Mesenchymal stem cell (in vitro differentiated cells and primary cell): ENCODE data around the gene DOCK3.
"Not testable (repeated sequence)": the region's sequence is repeated elsewhere in the genome, so short reads cannot be mapped to it uniquely, and the experiment has no call there.

Experiments
- DNase-seq: peaks from one replicate; pipeline ENCODE4 v3.0.0-alpha.2; 2013
- H2AFZ ChIP-seq: one replicate; pipeline ENCODE4 v1.6.1; 2013; ENCODE audit warnings: low read depth, mild to moderate bottlenecking, control low read depth, inconsistent platforms, low read length, moderate library complexity
- H2AK5ac ChIP-seq: 2 replicates; pipeline ENCODE4 v1.6.1; 2013; ENCODE audit warnings: low read length, moderate library complexity, mild to moderate bottlenecking, inconsistent platforms; ENCODE audit not compliant: severe bottlenecking
- H2BK120ac ChIP-seq: one replicate; pipeline ENCODE4 v1.6.1; 2013; ENCODE audit warnings: low read depth, mild to moderate bottlenecking, inconsistent platforms, low read length, moderate library complexity
- H2BK12ac ChIP-seq, 2 experiments: one replicate each; pipeline ENCODE4 v1.6.1; 2013; ENCODE audit warnings: inconsistent platforms in 2 of 2, low read length in 2 of 2, mild to moderate bottlenecking in 2 of 2, moderate library complexity in 2 of 2, control low read depth in 1 of 2
- H2BK15ac ChIP-seq: one replicate; pipeline ENCODE4 v1.6.1; 2013; ENCODE audit warnings: mild to moderate bottlenecking, low read depth, inconsistent platforms; ENCODE audit not compliant: poor library complexity, severe bottlenecking
- H2BK5ac ChIP-seq: 2 replicates; pipeline ENCODE4 v1.6.1; 2013; ENCODE audit warnings: low read depth, mild to moderate bottlenecking, low read length, control low read depth, inconsistent platforms; ENCODE audit not compliant: poor library complexity, severe bottlenecking
- H3K14ac ChIP-seq, 2 experiments: one replicate each; pipeline ENCODE4 v1.6.1; 2013; ENCODE audit warnings: inconsistent platforms in 2 of 2, low read length in 2 of 2, control low read depth in 1 of 2, mild to moderate bottlenecking in 1 of 2, moderate library complexity in 1 of 2
- H3K18ac ChIP-seq, 2 experiments: one replicate each; pipeline ENCODE4 v1.6.1; 2013; ENCODE audit warnings: inconsistent platforms in 2 of 2, low read length in 2 of 2, control low read depth in 1 of 2, low read depth in 1 of 2, mild to moderate bottlenecking in 1 of 2
- H3K23ac ChIP-seq, 2 experiments: one replicate each; pipeline ENCODE4 v1.6.1; 2013; ENCODE audit warnings: inconsistent platforms in 2 of 2, low read length in 2 of 2, mild to moderate bottlenecking in 2 of 2, moderate library complexity in 2 of 2, control low read depth in 1 of 2
- H3K27ac ChIP-seq: 2 replicates; pipeline ENCODE4 v1.5.1; 2013; ENCODE audit warnings: mild to moderate bottlenecking, moderate library complexity, low read length, control low read depth, inconsistent platforms; ENCODE audit not compliant: poor library complexity, severe bottlenecking
- H3K27me3 ChIP-seq, 2 experiments: 2 replicates each; pipeline versions ENCODE4 v1.6.1 to v1.7.0; 2013; ENCODE audit warnings: low read length in 2 of 2, mild to moderate bottlenecking in 2 of 2, moderate library complexity in 2 of 2, control low read depth in 1 of 2, inconsistent platforms in 1 of 2; ENCODE audit not compliant: control insufficient read depth in 1 of 2, insufficient read depth in 1 of 2
- H3K36me3 ChIP-seq, 2 experiments: 2 replicates each; pipeline versions ENCODE4 v1.6.1 to v1.7.0; 2013; ENCODE audit warnings: low read length in 2 of 2, control low read depth in 1 of 2, inconsistent platforms in 1 of 2, low read depth in 1 of 2, mild to moderate bottlenecking in 1 of 2; ENCODE audit not compliant: insufficient read depth in 2 of 2, control insufficient read depth in 1 of 2
- H3K4ac ChIP-seq, 2 experiments: one replicate each; pipeline ENCODE4 v1.6.1; 2013; ENCODE audit warnings: inconsistent platforms in 2 of 2, low read length in 2 of 2, mild to moderate bottlenecking in 2 of 2, moderate library complexity in 2 of 2, control low read depth in 1 of 2, low read depth in 1 of 2
- H3K4me1 ChIP-seq: 2 replicates; pipeline ENCODE4 v1.6.1; 2013; ENCODE audit warnings: low read depth, low read length, control low read depth; ENCODE audit not compliant: control insufficient read depth, insufficient read depth
- H3K4me2 ChIP-seq: 2 replicates; pipeline ENCODE4 v1.6.1; 2013; ENCODE audit warnings: low read length, mild to moderate bottlenecking, inconsistent platforms; ENCODE audit not compliant: poor library complexity, severe bottlenecking
- H3K4me3 ChIP-seq, 2 experiments: 2 replicates each; pipeline versions ENCODE4 v1.5.1 to v1.7.0; 2013; ENCODE audit warnings: low read length in 2 of 2, mild to moderate bottlenecking in 2 of 2, control low read depth in 1 of 2, low read depth in 1 of 2; ENCODE audit not compliant: insufficient read depth in 1 of 2
- H3K79me1 ChIP-seq: replicated peaks from 2 replicates; pipeline ENCODE4 v1.6.1; 2013; ENCODE audit warnings: mild to moderate bottlenecking, control low read depth, low read length, inconsistent platforms; ENCODE audit not compliant: poor library complexity, severe bottlenecking
- H3K9ac ChIP-seq: 2 replicates; pipeline ENCODE4 v1.7.0; 2013; ENCODE audit warnings: mild to moderate bottlenecking, low read length, moderate library complexity
- H3K9me3 ChIP-seq: 2 replicates; pipeline ENCODE4 v1.7.0; 2013; ENCODE audit warnings: mild to moderate bottlenecking, low read length; ENCODE audit not compliant: control insufficient read depth
- H4K8ac ChIP-seq: one replicate; pipeline ENCODE4 v1.6.1; 2013; ENCODE audit warnings: inconsistent platforms, mild to moderate bottlenecking, low read length, moderate library complexity
- H4K91ac ChIP-seq: one replicate; pipeline ENCODE4 v1.6.1; 2013; ENCODE audit warnings: mild to moderate bottlenecking, low read length, inconsistent platforms
- WGBS: methylation state at CpG from one replicate; pipeline ENCODE4 v1.1.7; 2013; ENCODE audit warnings: mixed read lengths; 5-methylcytosine and 5-hydroxymethylcytosine counted together

Gene DOCK3

GRCh38 chr3:50688602-50689001, 13.9 kb downstream of the DOCK3 start:
- not testable (repeated sequence) for H2BK12ac ChIP-seq, H3K18ac ChIP-seq, H2BK15ac ChIP-seq, H4K8ac ChIP-seq, H2BK5ac ChIP-seq, H3K4me1 ChIP-seq, H3K4me3 ChIP-seq, DNase-seq, H3K4ac ChIP-seq, H2AK5ac ChIP-seq, H3K23ac ChIP-seq, H2BK120ac ChIP-seq, H3K9me3 ChIP-seq, H3K79me1 ChIP-seq, H3K4me2 ChIP-seq, H4K91ac ChIP-seq, H3K36me3 ChIP-seq, H2AFZ ChIP-seq, H3K27ac ChIP-seq, H3K14ac ChIP-seq, H3K27me3 ChIP-seq, H3K9ac ChIP-seq
- 84% methylated on average over 4 of the region's 4 CpGs for WGBS

DNA sequence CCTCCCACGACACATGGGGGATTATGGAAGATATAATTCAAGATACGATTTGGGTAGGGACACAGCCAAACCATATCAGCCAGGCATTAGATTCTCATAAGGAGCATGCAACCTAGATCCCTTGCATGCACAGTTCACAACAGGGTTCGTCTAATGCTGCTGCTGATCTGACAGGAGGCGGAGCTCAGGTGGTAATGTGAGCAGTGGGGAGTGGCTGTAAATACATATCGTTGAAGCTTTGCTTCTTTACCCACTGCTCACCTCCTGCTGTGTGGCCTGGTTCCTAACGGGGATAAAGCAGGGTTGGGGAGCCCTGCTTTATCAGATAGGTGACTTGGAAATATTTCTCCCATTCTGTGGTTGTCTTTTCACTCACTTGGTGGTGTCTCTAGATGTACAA, 14.8 kb downstream of the DOCK3 start:
- Histone ChIP-seq H3K9ac (no peak overlapping the region), H3K4me3 (no peak overlapping the region), H2AFZ (no peak overlapping the region), H3K4me2 (no peak overlapping the region), H3K14ac (no peak overlapping the region), H3K9me3 (no peaks in the 10 kb centered on the region), H3K4me1 (no peaks in the 10 kb centered on the region), H2AK5ac (no peak overlapping the region), H2BK120ac (no peak overlapping the region), H3K4ac (no peak overlapping the region), H3K36me3 (no peaks in the 10 kb centered on the region), H2BK12ac (no peak overlapping the region), H2BK5ac (no peak overlapping the region), H3K27me3 (no peaks in the 10 kb centered on the region), H3K18ac (no peak overlapping the region), H3K27ac (no peak overlapping the region), H3K23ac (no peak overlapping the region), H2BK15ac (no peak overlapping the region), H4K8ac (no peak overlapping the region), H4K91ac (no peak overlapping the region), H3K79me1 (no peaks in the 10 kb centered on the region)
- 39% methylated on average over 3 of the region's 6 CpGs for WGBS
- DNase-seq: no peak

DNA sequence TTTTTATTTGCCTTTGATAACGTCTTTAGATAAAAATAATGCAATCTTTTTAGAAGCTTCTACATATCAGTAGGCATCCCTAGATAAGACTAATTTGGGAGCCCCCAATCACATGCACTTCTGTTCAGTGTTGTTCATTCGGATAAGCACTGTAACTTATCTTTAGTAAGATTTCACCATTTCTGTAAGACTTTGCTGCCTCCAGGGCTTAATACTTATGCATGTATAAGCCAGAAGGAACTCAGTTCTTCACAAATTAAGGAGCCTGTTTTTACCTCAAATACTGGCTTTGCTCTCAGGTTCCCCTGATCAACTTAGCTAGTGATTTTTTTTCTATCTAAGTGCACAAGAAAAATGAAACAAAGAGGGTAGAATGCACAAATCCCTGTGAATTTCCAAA, 20.3 kb downstream of the DOCK3 start:
- Histone ChIP-seq H3K4me3 (no peak overlapping the region), H3K4me2 (no peak overlapping the region), H3K4me1 (no peaks in the 10 kb centered on the region), H4K8ac (no peak overlapping the region), H2AFZ (no peak overlapping the region), H3K27me3 (no peaks in the 10 kb centered on the region), H3K27ac (no peak overlapping the region), H3K79me1 (no peaks in the 10 kb centered on the region), H4K91ac (no peak overlapping the region), H3K18ac (no peak overlapping the region), H3K23ac (no peak overlapping the region), H2AK5ac (no peak overlapping the region), H3K9me3 (no peaks in the 10 kb centered on the region), H2BK5ac (no peak overlapping the region), H3K36me3 (no peaks in the 10 kb centered on the region), H3K9ac (no peak overlapping the region), H2BK12ac (no peak overlapping the region), H3K4ac (no peak overlapping the region), H2BK120ac (no peak overlapping the region), H3K14ac (no peak overlapping the region), H2BK15ac (no peak overlapping the region)
- 94% methylated on average over 1 of the region's 2 CpGs for WGBS
- no peak for DNase-seq

- no peak overlapping the region for H4K8ac ChIP-seq
These were observed 21.5 kb downstream of the DOCK3 start for GRCh38 chr3:50696276-50696675.

More at GRCh38 chr3:50696276-50696675, 21.5 kb downstream of the DOCK3 start:
- no peak overlapping the region for H3K14ac ChIP-seq
- H2AFZ ChIP-seq: no peak overlapping the region
- no peaks in the 10 kb centered on the region for H3K79me1 ChIP-seq
- DNase-seq: no peak
- no peak overlapping the region for H2BK15ac ChIP-seq
- WGBS: 76% methylated on average over 3 of the region's 3 CpGs
- H3K9ac ChIP-seq: no peak overlapping the region
- H3K18ac ChIP-seq: no peak overlapping the region
- peaks cover 5% of the 10 kb centered on the region for H3K9me3 ChIP-seq
- H3K23ac ChIP-seq: no peak overlapping the region
- no peak overlapping the region for H3K4me3 ChIP-seq
- no peak overlapping the region for H3K27ac ChIP-seq
- no peaks in the 10 kb centered on the region for H3K4me1 ChIP-seq
- H3K4ac ChIP-seq: no peak overlapping the region
- H4K91ac ChIP-seq: no peak overlapping the region
- H3K36me3 ChIP-seq: no peaks in the 10 kb centered on the region
- no peaks in the 10 kb centered on the region for H3K27me3 ChIP-seq
- no peak overlapping the region for H2AK5ac ChIP-seq
- H2BK12ac ChIP-seq: no peak overlapping the region
- no peak overlapping the region for H2BK5ac ChIP-seq
- no peak overlapping the region for H2BK120ac ChIP-seq
- no peak overlapping the region for H3K4me2 ChIP-seq
